ENCODE results near the gene MOXD1.

The MOXD1 gene

DNA sequence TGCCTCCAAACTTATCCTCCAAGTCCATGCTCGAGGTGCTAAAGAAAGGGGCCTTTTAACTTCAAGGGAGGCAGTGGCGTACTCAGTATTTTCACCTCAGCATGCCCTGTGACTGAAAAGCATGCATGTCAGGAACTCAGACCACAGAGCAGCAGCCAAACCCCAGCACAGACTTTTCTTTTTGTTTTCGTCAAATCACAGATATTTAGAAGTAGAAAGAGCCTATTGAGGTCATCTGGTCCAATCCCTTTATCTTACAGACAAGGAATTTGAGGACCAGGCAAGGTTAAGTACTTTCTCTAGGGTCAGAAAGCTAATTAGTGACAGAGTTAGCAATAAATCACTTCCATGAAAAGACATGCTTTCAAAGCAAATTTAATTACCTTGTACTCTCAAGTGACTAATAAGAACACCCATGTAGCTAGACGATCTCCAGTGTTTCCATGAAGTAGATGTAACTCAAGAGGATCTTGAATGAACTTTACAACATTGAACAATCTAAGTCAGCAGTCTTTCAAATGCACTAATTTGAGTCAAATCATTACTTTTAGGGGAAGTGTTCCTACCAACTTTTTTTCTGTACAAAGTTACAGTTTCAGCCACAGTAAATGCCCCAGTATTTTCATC, 35.9 kb downstream of the MOXD1 start:
- Histone ChIP-seq H3K36me3 (ENCODE audit: control insufficient read depth in 2 of 2, insufficient read depth in 1 of 2, low read length in 2 of 2) (no peaks in the 10 kb centered on the region), H3K27ac (ENCODE audit: extremely low read depth, low read depth, low read length) (no peak overlapping the region), H3K4me1 (ENCODE audit: control insufficient read depth, insufficient read depth, low read length) (0 out of 2 replicates have a peak, but pooled peaks cover 8% of the 10 kb centered on the region), H3K9me3 (ENCODE audit: control insufficient read depth, insufficient read depth, low read depth, low read length) (no peaks in the 10 kb centered on the region), H3K4me3 (ENCODE audit: low read depth, low read length) (no peak overlapping the region)
- TF ChIP-seq FEZF1 (tag by site-specific recombination; IDR thresholded peaks at IDR 0.05), result peak; percentile 48
- no peak for TF ChIP-seq ZNF248 (tag by site-specific recombination; IDR thresholded peaks at IDR 0.05)
- no peak for TF ChIP-seq ZNF791 (tag by site-specific recombination; IDR thresholded peaks at IDR 0.05)
- TF ChIP-seq CTCF (tag by site-specific recombination; IDR thresholded peaks at IDR 0.05), result no peak
- no peak for TF ChIP-seq ZNF48 (tag by site-specific recombination; IDR thresholded peaks at IDR 0.05)
- TF ChIP-seq ZNF366 (tag by site-specific recombination; conservative IDR thresholded peaks at IDR 0.05), result peak; percentile 22; the same call in 1 of the 2 replicates
- peak; percentile 93 for TF ChIP-seq HIC1 (tag by site-specific recombination; IDR thresholded peaks at IDR 0.05)
- no peak for TF ChIP-seq ZNF610 (tag by site-specific recombination; IDR thresholded peaks at IDR 0.05; ENCODE audit: borderline replicate concordance)
- TF ChIP-seq ZNF624 (tag by site-specific recombination; IDR thresholded peaks at IDR 0.05), result no peak
- peak; percentile 66; the same call in 1 of the 2 replicates for TF ChIP-seq TCF7L2 (IDR thresholded peaks at IDR 0.05; ENCODE audit: borderline replicate concordance, low read depth, low read length)
- no peak for TF ChIP-seq GLIS1 (tag by site-specific recombination; IDR thresholded peaks at IDR 0.05)
- no peak for TF ChIP-seq ZSCAN16 (tag by site-specific recombination; IDR thresholded peaks at IDR 0.05)
- TF ChIP-seq HOXD13 (CRISPR knock-in tag; IDR thresholded peaks at IDR 0.05; ENCODE audit: borderline replicate concordance), result no peak
- CTCF ChIA-PET, result interaction anchor here (1.2 to 2.8 kb wide), 2 partner anchors 65 to 86 kb away, joined by 5 to 7 read pairs; no protein-coding TSS in a partner anchor
- POLR2A ChIA-PET, result no interaction called here

- no peak overlapping the region for H3K4me3 ChIP-seq (ENCODE audit: low read depth, low read length)
- TF ChIP-seq ZNF350 (tag by site-specific recombination; IDR thresholded peaks at IDR 0.05) (no peak), ZNF830 (tag by site-specific recombination; IDR thresholded peaks at IDR 0.05; ENCODE audit: low read depth) (no peak), SCRT2 (tag by site-specific recombination; IDR thresholded peaks at IDR 0.05) (peak; percentile 83), ZNF426 (tag by site-specific recombination; IDR thresholded peaks at IDR 0.05) (no peak), SCRT1 (tag by site-specific recombination; IDR thresholded peaks at IDR 0.05; ENCODE audit: borderline replicate concordance) (peak; percentile 16; the same call in 1 of the 2 replicates), ZBTB17 (tag by site-specific recombination; IDR thresholded peaks at IDR 0.05) (no peak), TCF7L2 (IDR thresholded peaks at IDR 0.05; ENCODE audit: borderline replicate concordance, low read depth, low read length) (no peak), ZNF785 (tag by site-specific recombination; IDR thresholded peaks at IDR 0.05) (no peak), ZNF155 (tag by site-specific recombination; IDR thresholded peaks at IDR 0.05) (no peak), ZNF837 (tag by site-specific recombination; IDR thresholded peaks at IDR 0.05) (no peak)
- TF ChIP-seq, protein P1, sequence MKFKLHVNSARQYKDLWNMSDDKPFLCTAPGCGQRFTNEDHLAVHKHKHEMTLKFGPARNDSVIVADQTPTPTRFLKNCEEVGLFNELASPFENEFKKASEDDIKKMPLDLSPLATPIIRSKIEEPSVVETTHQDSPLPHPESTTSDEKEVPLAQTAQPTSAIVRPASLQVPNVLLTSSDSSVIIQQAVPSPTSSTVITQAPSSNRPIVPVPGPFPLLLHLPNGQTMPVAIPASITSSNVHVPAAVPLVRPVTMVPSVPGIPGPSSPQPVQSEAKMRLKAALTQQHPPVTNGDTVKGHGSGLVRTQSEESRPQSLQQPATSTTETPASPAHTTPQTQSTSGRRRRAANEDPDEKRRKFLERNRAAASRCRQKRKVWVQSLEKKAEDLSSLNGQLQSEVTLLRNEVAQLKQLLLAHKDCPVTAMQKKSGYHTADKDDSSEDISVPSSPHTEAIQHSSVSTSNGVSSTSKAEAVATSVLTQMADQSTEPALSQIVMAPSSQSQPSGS (tag by site-specific recombination; IDR thresholded peaks at IDR 0.05; ENCODE audit: low read depth), result no peak
- H3K9me3 ChIP-seq (ENCODE audit: control insufficient read depth, insufficient read depth, low read depth, low read length), result no peaks in the 10 kb centered on the region
- no peaks in the 10 kb centered on the region for H3K36me3 ChIP-seq (ENCODE audit: control insufficient read depth in 2 of 2, insufficient read depth in 1 of 2, low read length in 2 of 2)
- no peak overlapping the region for H3K27ac ChIP-seq (ENCODE audit: extremely low read depth, low read depth, low read length)
- POLR2A ChIA-PET, result no interaction called here
- CTCF ChIA-PET, result interaction anchor here (1.2 to 2.8 kb wide), 2 partner anchors 64 to 85 kb away, joined by 5 to 7 read pairs; no protein-coding TSS in a partner anchor
- 0 out of 2 replicates have a peak, but pooled peaks cover 8% of the 10 kb centered on the region for H3K4me1 ChIP-seq (ENCODE audit: control insufficient read depth, insufficient read depth, low read length)
Observed at GRCh38 chr6:132364306-132365074, 36.8 kb downstream of the MOXD1 start.
